SK-N-DZ (cell line): ENCODE measurements around the gene FRMPD3.

Experiments used
- DNase-seq: peaks from one replicate; pipeline ENCODE4 v3.0.0-alpha.2; 2015; ENCODE audit warnings: low spot score

FRMPD3 gene

GRCh38 chrX:107477406-107477805, 28.0 kb downstream of the FRMPD3 start:
- DNase-seq: no peak

GRCh38 chrX:107480272-107480671, 30.8 kb downstream of the FRMPD3 start:
- DNase-seq: no peak

- no peak for DNase-seq
These were observed 32.6 kb downstream of the FRMPD3 start for GRCh38 chrX:107482046-107482445.

- DNase-seq: peak; percentile 63
These were observed 34.7 kb downstream of the FRMPD3 start for GRCh38 chrX:107484002-107484726.

- DNase-seq: peak; percentile 5
These were observed 35.6 kb downstream of the FRMPD3 start for GRCh38 chrX:107485013-107485412.

GRCh38 chrX:107493141-107493540, 43.7 kb downstream of the FRMPD3 start:
- DNase-seq: no peak

GRCh38 chrX:107496786-107497185, 47.3 kb downstream of the FRMPD3 start:
- no peak for DNase-seq
